H1 (cell line): Measurements from ENCODE around the gene CRYM.

Source experiments
- EP300 ChIP-seq, 2 experiments: IDR thresholded peaks; 1 replicate in 1 of 2; 2 replicates in 1 of 2; pipeline ENCODE4 v1.6.1; 2011 to 2012; ENCODE audit warnings: low read depth in 2 of 2, low read length in 2 of 2, mild to moderate bottlenecking in 2 of 2, borderline replicate concordance in 1 of 2, inconsistent platforms in 1 of 2, moderate library complexity in 1 of 2
- EZH2 ChIP-seq: fragments of 200-600 bp; sonication (generic); IDR thresholded peaks from 2 replicates; pipeline ENCODE4 v1.7.1; 2012; ENCODE audit warnings: low read depth, mild to moderate bottlenecking, moderate library complexity, low read length, inconsistent platforms; ENCODE audit not compliant: severe bottlenecking
- GABPA ChIP-seq: IDR thresholded peaks from 2 replicates; pipeline ENCODE4 v1.6.1; 2011; ENCODE audit warnings: mild to moderate bottlenecking, low read length, moderate library complexity, borderline replicate concordance; ENCODE audit not compliant: insufficient read depth
- JUND ChIP-seq: IDR thresholded peaks from 2 replicates; pipeline ENCODE4 v1.6.1; 2011; ENCODE audit warnings: mild to moderate bottlenecking, improper control_type of control experiment, low read length
- NRF1 ChIP-seq: IDR thresholded peaks from 2 replicates; pipeline ENCODE4 v1.6.1; 2011; ENCODE audit warnings: mild to moderate bottlenecking, low read depth, low read length, improper control_type of control experiment
- POLR2A ChIP-seq, 2 experiments: IDR thresholded peaks; 1 replicate in 1 of 2; 2 replicates in 1 of 2; pipeline ENCODE4 v1.6.1; 2011; ENCODE audit warnings: low read depth in 2 of 2, low read length in 2 of 2, mild to moderate bottlenecking in 2 of 2; ENCODE audit errors: control extremely low read depth in 1 of 2
- POLR2AphosphoS5 ChIP-seq: IDR thresholded peaks from 2 replicates; pipeline ENCODE4 v1.6.1; 2011; ENCODE audit warnings: low read depth, low read length
- RXRA ChIP-seq: IDR thresholded peaks from 2 replicates; pipeline ENCODE4 v1.6.1; 2011; ENCODE audit warnings: low read depth, mild to moderate bottlenecking, low read length, moderate library complexity; ENCODE audit not compliant: insufficient read depth
- SIN3A ChIP-seq, 2 experiments: IDR thresholded peaks in 1 of 2; conservative IDR thresholded peaks in 1 of 2; 2 replicates each; pipeline ENCODE4 v1.6.1; 2011 to 2012; ENCODE audit warnings: low read length in 2 of 2, improper control_type of control experiment in 1 of 2, low read depth in 1 of 2, mild to moderate bottlenecking in 1 of 2
- TEAD4 ChIP-seq: IDR thresholded peaks from 2 replicates; pipeline ENCODE4 v1.6.1; 2012; ENCODE audit warnings: low read depth, low read length, inconsistent platforms, mixed read lengths
- TF ChIP-seq, protein P1 (sequence below): IDR thresholded peaks from 2 replicates; pipeline ENCODE4 v1.6.1; 2012; ENCODE audit warnings: low read length, inconsistent platforms
- TF ChIP-seq, protein P2 (sequence below), 3 experiments: IDR thresholded peaks; 1 replicate in 2 of 3; 2 replicates in 1 of 3; pipeline versions ENCODE4 v1.5.1 to v1.6.1; 2011; ENCODE audit warnings: low read length in 3 of 3, mild to moderate bottlenecking in 3 of 3, inconsistent platforms in 2 of 3, low read depth in 1 of 3, moderate library complexity in 1 of 3; ENCODE audit not compliant: insufficient read depth in 1 of 3; ENCODE audit errors: control extremely low read depth in 1 of 3

DNA sequence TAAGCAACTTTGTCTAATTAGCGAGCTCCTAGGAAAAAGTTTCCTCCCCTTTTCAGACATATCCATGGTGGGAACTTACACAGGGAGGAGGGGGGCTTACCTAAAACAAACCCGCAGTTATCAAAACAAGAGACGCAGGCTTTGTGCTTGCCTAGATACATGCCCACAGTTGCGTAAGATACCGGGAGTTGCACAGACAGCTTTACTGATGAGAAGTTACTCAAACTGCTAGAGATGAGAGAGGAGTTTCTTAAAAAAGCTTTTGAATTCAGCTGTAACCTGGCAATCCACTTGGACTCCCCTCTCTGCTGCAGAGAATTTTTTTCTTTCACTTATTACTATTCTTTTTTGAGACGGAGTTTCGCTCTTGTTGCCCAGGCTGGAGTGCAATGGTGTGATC is 59.9 kb downstream of the CRYM start:
- TF ChIP-seq, protein P1, sequence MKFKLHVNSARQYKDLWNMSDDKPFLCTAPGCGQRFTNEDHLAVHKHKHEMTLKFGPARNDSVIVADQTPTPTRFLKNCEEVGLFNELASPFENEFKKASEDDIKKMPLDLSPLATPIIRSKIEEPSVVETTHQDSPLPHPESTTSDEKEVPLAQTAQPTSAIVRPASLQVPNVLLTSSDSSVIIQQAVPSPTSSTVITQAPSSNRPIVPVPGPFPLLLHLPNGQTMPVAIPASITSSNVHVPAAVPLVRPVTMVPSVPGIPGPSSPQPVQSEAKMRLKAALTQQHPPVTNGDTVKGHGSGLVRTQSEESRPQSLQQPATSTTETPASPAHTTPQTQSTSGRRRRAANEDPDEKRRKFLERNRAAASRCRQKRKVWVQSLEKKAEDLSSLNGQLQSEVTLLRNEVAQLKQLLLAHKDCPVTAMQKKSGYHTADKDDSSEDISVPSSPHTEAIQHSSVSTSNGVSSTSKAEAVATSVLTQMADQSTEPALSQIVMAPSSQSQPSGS, result no peak
- TF ChIP-seq, protein P2, sequence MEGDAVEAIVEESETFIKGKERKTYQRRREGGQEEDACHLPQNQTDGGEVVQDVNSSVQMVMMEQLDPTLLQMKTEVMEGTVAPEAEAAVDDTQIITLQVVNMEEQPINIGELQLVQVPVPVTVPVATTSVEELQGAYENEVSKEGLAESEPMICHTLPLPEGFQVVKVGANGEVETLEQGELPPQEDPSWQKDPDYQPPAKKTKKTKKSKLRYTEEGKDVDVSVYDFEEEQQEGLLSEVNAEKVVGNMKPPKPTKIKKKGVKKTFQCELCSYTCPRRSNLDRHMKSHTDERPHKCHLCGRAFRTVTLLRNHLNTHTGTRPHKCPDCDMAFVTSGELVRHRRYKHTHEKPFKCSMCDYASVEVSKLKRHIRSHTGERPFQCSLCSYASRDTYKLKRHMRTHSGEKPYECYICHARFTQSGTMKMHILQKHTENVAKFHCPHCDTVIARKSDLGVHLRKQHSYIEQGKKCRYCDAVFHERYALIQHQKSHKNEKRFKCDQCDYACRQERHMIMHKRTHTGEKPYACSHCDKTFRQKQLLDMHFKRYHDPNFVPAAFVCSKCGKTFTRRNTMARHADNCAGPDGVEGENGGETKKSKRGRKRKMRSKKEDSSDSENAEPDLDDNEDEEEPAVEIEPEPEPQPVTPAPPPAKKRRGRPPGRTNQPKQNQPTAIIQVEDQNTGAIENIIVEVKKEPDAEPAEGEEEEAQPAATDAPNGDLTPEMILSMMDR (IDR thresholded peaks at IDR 0.05; ENCODE audit: control extremely low read depth in 1 of 3, insufficient read depth in 1 of 3, low read depth in 1 of 3, low read length in 3 of 3), result no peak
- no peak for TF ChIP-seq POLR2AphosphoS5
- TF ChIP-seq POLR2A (IDR thresholded peaks at IDR 0.05; ENCODE audit: control extremely low read depth in 1 of 2, low read depth in 2 of 2, low read length in 2 of 2), result no peak
- TF ChIP-seq RXRA, result no peak
- TF ChIP-seq JUND, result no peak
- TF ChIP-seq NRF1, result no peak
- no peak for TF ChIP-seq EP300 (IDR thresholded peaks at IDR 0.05; ENCODE audit: borderline replicate concordance in 1 of 2, low read depth in 2 of 2, low read length in 2 of 2)
- no peak for TF ChIP-seq TEAD4
- TF ChIP-seq GABPA, result no peak
- no peak for TF ChIP-seq SIN3A (conservative IDR thresholded peaks at IDR 0.05 in 1 of 2, IDR thresholded peaks at IDR 0.05 in 1 of 2; ENCODE audit: low read depth in 1 of 2, low read length in 2 of 2)
- TF ChIP-seq EZH2, result no peak
